Measurements from ENCODE around the gene TMTC1.

TMTC1 gene

DNA sequence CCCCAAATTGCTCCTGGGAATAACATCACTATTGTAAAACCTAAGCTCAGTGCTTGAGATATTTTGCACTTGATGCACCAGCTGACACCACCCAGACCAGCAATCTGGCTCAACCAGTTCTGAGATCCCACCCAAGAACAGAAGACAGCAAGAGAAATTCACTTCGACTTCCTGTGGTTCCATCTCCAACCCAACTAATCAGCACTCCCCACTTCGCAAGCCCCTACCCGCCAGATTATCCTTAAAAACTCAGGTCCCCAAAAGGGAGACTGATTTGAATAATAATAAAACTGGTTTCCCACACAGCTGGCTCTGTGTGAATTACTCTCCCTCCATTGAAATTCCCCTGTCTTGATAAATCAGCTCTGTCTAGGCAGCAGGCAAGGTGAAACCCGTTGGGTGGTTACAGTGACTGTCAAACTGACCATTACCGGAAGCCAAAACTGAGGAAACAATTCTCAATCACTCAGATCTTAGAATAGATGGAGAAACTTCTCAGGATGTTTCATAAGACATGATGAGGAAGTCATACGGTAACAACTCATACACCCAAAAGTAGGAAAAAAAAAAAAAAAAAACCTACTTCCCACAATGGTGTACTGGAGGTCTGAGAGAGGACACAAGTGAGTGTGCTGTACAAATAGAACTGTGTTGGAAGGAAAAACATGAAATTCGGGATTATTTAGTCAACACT lies 92.4 kb downstream of the TMTC1 start:
- TF ChIP-seq FOXP2 (optimal IDR thresholded peaks at IDR 0.05; ENCODE audit: borderline replicate concordance, extremely low read depth, extremely low read length, insufficient read depth) (no peak), TAF1 (IDR thresholded peaks at IDR 0.05; ENCODE audit: borderline replicate concordance, insufficient read depth, low read length) (no peak), REST (IDR thresholded peaks at IDR 0.05; ENCODE audit: insufficient read depth in 1 of 2, low read depth in 2 of 2, low read length in 2 of 2) (no peak), SIN3A (IDR thresholded peaks at IDR 0.05; ENCODE audit: borderline replicate concordance, insufficient read depth, low read length) (no peak), POLR2AphosphoS5 (IDR thresholded peaks at IDR 0.05; ENCODE audit: low read depth, low read length) (no peak)

GRCh38 chr12:29690728-29691127 lies 93.0 kb downstream of the TMTC1 start:
- TF ChIP-seq POLR2AphosphoS5 (IDR thresholded peaks at IDR 0.05; ENCODE audit: low read depth, low read length), result no peak
- no peak for TF ChIP-seq FOXP2 (optimal IDR thresholded peaks at IDR 0.05; ENCODE audit: borderline replicate concordance, extremely low read depth, extremely low read length, insufficient read depth)
- no peak for TF ChIP-seq TAF1 (IDR thresholded peaks at IDR 0.05; ENCODE audit: borderline replicate concordance, insufficient read depth, low read length)
- no peak for TF ChIP-seq SIN3A (IDR thresholded peaks at IDR 0.05; ENCODE audit: borderline replicate concordance, insufficient read depth, low read length)
- TF ChIP-seq REST (IDR thresholded peaks at IDR 0.05; ENCODE audit: insufficient read depth in 1 of 2, low read depth in 2 of 2, low read length in 2 of 2), result no peak

GRCh38 chr12:29688914-29689313 lies 94.8 kb downstream of the TMTC1 start:
- no peak for TF ChIP-seq REST (IDR thresholded peaks at IDR 0.05; ENCODE audit: insufficient read depth in 1 of 2, low read depth in 2 of 2, low read length in 2 of 2)
- TF ChIP-seq SIN3A (IDR thresholded peaks at IDR 0.05; ENCODE audit: borderline replicate concordance, insufficient read depth, low read length), result no peak
- no peak for TF ChIP-seq FOXP2 (optimal IDR thresholded peaks at IDR 0.05; ENCODE audit: borderline replicate concordance, extremely low read depth, extremely low read length, insufficient read depth)
- TF ChIP-seq TAF1 (IDR thresholded peaks at IDR 0.05; ENCODE audit: borderline replicate concordance, insufficient read depth, low read length), result no peak
- TF ChIP-seq POLR2AphosphoS5 (IDR thresholded peaks at IDR 0.05; ENCODE audit: low read depth, low read length), result no peak

- TF ChIP-seq FOXP2 (optimal IDR thresholded peaks at IDR 0.05; ENCODE audit: borderline replicate concordance, extremely low read depth, extremely low read length, insufficient read depth) (no peak), REST (IDR thresholded peaks at IDR 0.05; ENCODE audit: insufficient read depth in 1 of 2, low read depth in 2 of 2, low read length in 2 of 2) (no peak), POLR2AphosphoS5 (IDR thresholded peaks at IDR 0.05; ENCODE audit: low read depth, low read length) (no peak), TAF1 (IDR thresholded peaks at IDR 0.05; ENCODE audit: borderline replicate concordance, insufficient read depth, low read length) (no peak), SIN3A (IDR thresholded peaks at IDR 0.05; ENCODE audit: borderline replicate concordance, insufficient read depth, low read length) (no peak)
Measured at GRCh38 chr12:29682088-29682487, 101.7 kb downstream of the TMTC1 start.
